GM18498 (cell line): Measurements from ENCODE around the gene ERCC6.

Experiments used
- ATAC-seq: cut with Tn5 transposase; IDR thresholded peaks from one replicate; pipeline ENCODE4 v1.9.1; 2021; ENCODE audit warnings: mild to moderate bottlenecking, moderate library complexity; ENCODE audit not compliant: unreplicated experiment

ERCC6 gene

DNA sequence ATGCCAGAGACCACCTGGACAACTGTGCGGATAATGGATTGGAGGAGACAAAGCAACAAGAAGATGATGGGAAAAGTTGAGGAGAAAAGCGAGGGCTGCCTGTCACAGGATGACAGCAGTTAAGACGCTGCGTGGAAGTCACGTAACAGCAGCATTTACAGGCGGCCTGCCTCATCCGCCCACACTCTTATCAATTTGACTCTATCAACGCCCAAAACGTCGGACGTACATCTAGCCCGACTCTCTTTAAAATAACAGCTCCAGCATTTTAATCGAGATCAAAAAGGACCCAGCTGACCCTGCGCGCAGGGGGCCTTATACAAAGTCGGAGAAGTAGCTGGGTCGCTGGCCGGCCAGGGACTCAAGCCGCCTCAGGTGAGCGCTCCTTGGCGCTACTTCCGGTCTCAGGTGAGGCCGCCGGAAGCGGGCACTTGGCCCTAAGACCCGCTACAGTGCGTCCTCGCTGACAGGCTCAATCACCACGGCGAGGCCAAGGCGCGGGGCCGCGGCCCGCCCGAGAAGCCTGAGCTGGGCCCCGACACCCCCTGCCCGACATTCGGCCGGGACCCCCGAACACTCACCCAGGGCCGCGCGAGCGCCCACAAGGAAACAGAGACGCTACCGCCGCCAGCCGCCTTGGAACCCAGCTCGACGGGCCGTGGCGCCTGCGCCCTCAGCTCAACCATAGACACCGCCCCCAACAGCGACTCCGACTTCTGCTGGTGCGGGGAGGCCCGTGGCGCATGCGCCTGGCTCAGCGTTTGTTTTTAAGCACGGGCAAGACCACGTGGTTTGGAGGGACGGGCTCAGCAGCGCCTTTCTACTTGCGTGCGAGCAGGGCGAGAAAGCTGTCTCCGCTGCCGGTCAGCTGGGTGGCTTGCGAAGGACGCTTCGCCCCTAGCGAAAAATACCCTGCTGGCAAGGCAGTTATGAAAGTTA, at the start of gene ERCC6:
Gene ERCC6, minus strand, starts transcription at position 741 of the 939 bp plus-strand sequence.
- ATAC-seq, result peak; percentile 82

DNA sequence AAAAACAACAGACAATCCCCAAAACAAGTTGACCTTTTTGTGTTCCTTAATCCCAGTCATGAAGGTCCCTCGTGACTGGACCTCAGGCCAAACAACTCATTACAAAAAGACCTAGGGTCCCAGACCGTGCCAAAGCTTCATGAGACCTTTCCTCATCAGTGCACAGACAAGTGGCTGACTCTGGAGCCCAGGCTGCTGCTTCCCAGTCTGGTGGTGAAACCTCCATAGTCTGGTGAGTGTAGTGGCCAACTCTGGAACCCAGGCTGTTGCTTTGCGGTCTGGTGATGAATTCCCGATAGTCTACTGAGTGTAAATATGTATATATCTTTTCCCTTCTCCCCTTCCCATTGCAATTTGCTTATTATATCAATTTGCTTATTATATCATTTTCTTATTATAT, 49.1 kb upstream of the ERCC6 start:
- ATAC-seq, result no peak

DNA sequence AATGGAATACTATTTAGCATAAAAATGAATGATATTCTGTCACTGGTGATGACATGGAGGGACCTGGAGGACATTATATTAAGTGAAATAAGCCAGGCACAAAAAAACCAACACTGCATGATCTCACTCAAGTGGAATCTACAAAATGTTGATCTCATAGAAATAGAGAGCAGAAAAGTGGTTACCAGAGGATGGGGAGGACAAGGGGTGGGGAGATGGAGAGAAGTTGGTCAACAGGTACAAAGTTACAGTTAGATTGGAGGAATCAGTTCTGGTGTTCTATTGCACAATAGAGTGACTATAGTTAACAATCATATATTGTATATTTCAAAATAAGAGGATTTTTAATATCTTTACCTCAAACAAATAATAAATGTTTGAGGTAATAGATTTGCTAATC, 46.5 kb upstream of the ERCC6 start:
- no peak for ATAC-seq

DNA sequence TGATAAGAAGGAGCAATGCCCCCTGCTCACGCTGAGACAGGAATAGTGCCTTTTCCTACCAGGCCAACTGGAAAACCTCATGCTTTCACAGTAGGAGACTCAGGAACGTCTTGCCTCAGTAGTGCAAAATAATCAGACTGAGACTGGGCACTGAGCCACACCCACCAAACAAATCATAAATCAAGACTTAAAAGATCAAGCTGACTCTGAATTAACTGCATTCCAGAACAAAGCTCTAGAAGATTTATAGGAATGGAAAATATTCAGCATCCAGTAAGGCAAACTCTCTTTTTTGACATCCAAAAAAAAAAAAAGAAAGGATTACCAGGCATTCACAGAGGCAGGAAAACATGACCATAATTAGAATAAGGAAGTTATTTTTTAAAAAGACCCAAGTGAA, 40.7 kb upstream of the ERCC6 start:
- ATAC-seq, result no peak

DNA sequence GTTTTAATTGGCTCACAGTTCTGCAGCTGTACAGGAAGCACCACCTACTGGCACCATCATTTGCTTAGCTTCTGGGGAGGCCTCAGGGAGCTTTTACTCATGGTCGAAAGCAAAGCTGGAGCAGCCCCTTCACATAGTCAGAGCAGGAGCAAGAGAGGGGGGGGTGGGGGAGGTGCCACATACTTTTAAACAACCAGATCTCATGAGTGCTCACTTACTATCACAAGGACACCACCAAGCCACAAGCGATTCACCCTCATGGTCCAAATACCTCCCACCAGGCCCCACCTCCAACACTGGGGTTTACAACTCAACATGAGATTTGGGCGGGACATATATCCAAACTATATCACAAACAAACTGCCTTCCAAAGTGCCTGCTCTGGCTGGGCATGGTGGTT, 39.5 kb upstream of the ERCC6 start:
- no peak for ATAC-seq

DNA sequence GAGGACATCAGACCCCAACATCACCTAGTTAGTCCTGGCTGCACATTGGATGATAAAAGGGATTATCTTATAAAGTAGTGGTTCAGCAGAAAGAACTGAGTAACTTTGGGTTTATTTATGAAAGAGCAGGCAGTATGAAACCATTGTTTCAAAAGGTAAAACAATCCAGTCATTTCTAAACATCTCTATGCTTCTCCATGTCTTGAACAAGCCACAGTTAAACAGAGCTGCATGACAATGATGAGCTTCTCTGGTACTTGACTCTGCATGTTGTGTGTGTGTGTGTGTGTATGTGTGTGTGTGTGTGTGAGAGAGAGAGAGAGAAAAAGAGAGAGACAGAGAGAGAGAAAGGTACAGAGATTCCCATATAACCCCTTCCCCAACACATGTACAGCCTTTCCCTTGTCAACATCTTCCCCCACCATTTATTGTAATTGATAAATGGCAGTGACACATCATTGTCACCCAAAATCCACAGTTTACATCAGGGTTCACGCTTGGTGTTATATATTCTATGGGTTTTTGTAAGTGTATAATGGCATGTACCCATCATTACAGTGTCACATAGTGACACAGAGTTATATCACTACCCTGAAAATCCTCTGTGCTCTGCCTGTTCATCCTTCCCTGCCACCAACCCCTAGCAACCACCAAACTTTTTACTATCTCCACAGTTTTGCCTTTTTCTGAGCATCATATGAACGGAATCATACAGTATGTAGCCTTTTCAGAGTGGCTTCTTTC, 38.4 kb upstream of the ERCC6 start:
- ATAC-seq, result no peak

DNA sequence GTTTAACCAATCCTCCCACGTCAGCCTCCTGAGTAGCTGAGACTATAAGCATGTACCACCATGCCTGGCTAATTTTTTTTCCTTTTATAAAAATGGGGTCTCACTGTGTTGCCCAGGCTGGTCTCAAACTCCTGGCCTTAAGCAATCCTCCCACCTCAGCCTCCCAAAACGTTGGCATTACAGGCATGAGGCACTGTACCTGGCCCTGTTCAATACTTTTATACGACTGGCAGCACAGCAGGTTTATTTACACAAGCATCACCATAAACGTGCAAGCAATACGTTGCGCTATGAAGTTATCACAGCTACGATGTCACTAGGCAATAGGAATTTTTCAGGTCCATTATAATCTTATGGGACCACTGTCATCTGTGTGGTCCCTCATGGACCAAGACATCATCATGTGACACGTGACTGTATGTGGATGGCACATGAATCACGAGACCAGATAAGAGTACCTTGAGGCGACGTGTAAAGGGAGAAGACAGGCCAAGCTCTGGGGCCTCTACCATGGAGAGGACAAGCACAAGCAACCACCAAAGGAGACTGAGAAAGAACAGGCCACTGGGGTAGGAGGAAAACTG, 36.7 kb upstream of the ERCC6 start:
- ATAC-seq, result no peak

- ATAC-seq, result no peak
These were observed 33.7 kb upstream of the ERCC6 start for GRCh38 chr10:49572594-49573114.

DNA sequence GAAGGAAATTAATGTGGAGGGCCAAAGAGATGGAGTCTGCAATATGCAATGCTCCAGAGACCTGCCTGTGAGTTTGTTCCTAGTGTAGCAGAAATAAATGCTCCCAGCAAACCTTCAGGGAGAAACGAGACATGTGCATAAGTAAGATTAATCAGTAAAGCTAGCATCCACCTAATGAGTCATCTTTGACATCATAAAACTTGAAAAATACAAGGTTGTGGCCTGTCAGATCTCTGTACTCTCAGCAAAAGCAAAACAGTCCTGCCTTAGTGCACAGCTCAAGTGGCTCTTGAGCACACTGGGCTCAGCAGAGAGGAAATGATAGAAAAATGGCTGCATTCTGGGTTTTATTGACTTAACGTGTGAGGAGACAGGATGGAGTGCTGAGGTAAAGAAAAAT, 32.5 kb upstream of the ERCC6 start:
- no peak for ATAC-seq

DNA sequence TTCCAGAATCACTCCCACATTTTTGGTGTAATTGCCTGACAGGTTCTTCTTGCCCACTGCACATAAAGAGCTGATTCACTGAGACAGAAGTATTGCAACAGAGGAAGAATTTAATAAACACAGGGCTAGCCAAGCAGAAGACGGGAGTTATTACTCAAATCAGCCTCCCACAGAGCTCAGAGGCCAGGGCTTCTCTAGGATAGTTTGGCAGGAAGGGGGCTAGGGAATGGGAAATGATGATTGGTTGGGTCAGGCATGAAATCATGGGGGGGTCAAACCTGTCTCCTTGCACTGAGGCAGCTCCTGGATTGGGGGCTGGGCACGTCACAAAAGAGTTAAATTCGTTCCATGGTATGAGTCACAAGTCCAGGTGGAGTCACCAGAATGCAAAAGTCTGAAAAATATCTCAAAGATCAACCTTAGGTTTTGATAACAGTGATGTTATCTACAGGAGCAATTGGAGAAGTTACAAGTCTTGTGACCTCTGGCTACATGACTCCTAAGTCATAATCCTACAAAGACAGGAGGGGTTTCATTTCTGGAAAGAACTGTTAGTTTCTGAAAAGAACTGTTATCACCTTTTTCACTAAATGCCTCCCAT, 30.2 kb upstream of the ERCC6 start:
- ATAC-seq, result no peak

DNA sequence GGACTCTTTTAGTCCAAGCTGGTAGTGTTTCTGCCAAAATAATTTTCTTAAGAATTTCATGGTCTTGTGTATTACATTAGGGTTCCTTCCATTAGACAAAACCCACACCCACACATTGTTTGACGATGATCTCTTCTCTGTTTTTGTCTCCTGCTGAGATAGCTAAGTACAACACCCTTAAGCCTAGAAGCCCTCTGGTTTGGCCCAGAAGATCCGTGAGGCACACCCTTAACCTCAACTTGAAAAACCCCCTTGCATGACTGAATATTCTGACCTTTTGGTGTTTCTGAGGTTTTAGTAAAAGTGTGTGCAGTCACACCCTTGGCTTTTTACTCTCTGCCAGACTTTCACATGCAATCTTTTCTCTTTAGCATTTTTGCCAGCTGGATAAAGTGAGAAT, 29.3 kb upstream of the ERCC6 start:
- peak; percentile 66 for ATAC-seq

GRCh38 chr10:49567810-49568209, 28.9 kb upstream of the ERCC6 start:
- peak; percentile 8 for ATAC-seq

DNA sequence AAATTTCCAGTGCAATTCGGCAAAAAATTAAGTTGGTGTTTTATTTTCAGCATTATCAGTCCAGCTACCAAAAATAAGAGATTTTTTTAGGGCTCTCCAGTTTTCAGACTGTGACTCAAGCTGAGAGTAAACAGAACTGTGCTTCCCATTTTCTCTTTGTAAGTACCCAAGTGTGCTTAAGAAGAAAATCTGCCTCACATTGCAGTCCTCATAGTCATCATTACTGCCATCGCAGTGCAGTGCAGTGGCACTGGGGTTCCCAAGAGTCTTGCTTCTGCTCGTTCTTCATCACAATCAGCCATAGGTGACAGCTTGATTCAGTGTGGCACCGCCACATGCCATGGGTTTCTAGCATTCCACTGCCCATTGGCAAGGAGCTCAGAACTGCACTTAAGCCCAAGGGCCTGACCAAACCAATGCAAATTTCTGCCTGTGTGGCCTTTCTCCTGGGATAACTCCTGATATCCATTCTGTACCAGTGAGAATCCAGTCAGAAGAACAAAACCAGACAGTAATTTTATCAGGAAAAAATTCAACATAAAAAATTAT, 25.6 kb upstream of the ERCC6 start:
- ATAC-seq, result no peak

DNA sequence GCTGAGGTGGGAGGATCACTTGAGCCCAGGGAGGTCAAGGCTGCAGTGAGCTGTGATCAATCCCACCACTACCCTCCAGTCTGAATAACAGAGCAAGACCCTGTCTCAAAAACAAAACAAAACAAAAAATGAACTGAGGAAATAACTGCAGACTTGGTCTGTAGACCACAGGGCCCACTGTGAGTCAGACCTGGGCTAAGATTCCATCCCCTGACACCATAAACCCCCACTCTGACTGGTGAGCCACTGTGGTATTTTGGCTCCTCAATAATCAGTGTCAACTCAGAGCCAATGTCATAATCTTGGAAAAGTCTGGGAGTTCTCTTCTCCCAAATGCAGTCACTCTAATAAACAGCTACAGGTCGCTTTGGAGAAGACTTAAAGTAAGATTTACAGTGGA, 24.0 kb upstream of the ERCC6 start:
- ATAC-seq, result no peak

- no peak for ATAC-seq
These were observed 21.6 kb upstream of the ERCC6 start for GRCh38 chr10:49560526-49560925.

DNA sequence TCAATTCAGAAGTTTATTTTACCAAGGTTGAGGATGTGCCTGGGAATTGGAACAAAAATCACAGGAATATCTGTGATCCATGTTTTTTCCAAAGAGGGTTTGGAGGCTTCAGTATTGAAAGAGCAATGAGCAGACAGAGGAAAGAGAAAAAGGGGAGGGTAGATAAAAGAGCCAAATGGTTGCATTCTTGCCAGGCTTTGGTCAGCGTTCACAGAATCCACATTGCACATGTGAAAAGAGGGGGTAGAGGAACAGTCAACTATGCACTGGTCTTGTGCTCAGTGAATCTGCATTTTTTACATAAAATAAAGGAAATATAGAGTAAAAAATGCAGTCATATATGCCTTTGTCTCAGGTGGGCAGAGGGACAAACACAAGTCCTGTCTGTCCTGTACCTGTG, 20.6 kb upstream of the ERCC6 start:
- no peak for ATAC-seq

- no peak for ATAC-seq
These were observed 19.3 kb upstream of the ERCC6 start for GRCh38 chr10:49558190-49558589.

DNA sequence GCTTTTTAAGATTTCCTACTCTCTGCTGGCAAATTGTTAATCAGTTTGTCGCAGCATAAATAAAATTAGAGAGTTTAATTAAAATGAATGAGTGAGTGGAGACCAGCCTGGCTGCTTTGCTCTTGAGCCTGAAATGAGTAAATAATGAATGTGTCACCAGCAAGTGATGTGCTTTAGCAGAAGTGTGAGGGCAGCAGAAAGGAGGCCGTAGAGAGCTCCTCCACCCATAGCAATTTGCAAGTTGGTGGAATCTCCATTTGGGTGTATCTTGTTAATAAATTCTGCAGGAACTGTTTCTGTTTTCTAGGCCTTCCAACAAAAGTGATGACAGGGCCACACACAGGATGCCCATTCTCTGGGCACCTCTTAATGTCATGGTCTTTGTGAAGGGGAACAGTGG, 18.8 kb upstream of the ERCC6 start:
- no peak for ATAC-seq

GRCh38 chr10:49556723-49557122, 17.8 kb upstream of the ERCC6 start:
- no peak for ATAC-seq

DNA sequence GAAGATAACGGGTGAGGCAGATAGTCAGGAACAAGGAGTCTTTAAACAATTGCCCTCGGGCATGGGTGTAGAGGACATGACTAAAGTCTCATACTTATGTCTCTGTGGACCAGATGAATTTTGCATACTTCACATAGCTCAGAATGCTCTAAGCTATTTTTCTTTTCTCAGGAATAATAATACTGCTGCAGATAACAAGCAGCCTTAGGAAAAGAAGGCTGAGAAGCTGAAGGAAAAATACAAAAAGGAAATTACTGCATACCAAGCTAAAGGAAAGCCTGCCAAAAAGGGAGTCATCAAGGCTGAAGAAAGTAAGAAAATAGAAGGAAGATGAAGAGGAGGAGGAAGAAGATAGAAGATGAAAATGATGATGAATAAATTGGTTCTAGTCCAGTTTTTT, 13.4 kb upstream of the ERCC6 start:
- no peak for ATAC-seq

DNA sequence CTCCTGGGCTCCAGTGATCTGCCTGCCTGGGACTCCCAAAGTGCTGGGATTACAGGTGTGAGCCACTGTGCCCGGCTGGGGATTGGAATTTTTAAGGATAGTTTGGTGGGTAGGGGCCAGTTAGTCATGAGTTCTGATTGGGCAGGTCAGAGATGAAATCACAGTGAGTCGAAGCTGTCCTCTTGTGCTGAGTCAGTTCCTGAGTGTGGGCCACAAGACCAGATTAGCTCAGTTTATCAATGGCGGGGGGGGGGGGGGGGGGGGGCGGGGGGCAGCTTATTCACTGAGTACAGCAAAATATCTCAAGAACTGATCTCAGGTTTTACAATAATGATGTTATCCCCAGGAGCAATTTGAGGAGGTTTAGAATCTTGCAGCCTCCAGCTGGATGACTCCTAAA, 11.6 kb upstream of the ERCC6 start:
- ATAC-seq, result no peak
